SU-DHL-6 (cell line): Measurements from ENCODE around the gene ACAP3.

Experiments used
- H2AFZ ChIP-seq: fragments of 200-600 bp; sonication (generic); 2 replicates; pipeline ENCODE4 v1.6.1; 2014; ENCODE audit warnings: low read depth, mild to moderate bottlenecking, moderate library complexity, mixed read lengths, antibody characterized with exemption, low read length; ENCODE audit not compliant: severe bottlenecking
- H3F3A ChIP-seq: fragments of 200-600 bp; shearing (Covaris generic); 2 replicates; pipeline ENCODE4 v1.6.0; 2016; ENCODE audit warnings: antibody characterized with exemption, mild to moderate bottlenecking; ENCODE audit not compliant: insufficient read depth
- H3K27ac ChIP-seq: fragments of 200-600 bp; sonication (generic); 2 replicates; pipeline ENCODE4 v1.5.1; 2016; ENCODE audit warnings: low read depth, mild to moderate bottlenecking, low read length, moderate library complexity, mixed read lengths
- H3K27me3 ChIP-seq: fragments of 200-600 bp; sonication (generic), shearing (Covaris generic); 2 replicates; pipeline ENCODE4 v1.6.0; 2014; ENCODE audit warnings: mild to moderate bottlenecking, low read length
- H3K36me3 ChIP-seq: fragments of 200-600 bp; sonication (generic); 2 replicates; pipeline ENCODE4 v1.6.1; 2014; ENCODE audit warnings: mild to moderate bottlenecking, low read length, mixed read lengths
- H3K4me2 ChIP-seq: fragments of 300-600, 200-600 bp; shearing (Covaris generic), sonication (generic); 2 replicates; pipeline ENCODE4 v1.6.0; 2014; ENCODE audit warnings: low read length, low read depth, mild to moderate bottlenecking; ENCODE audit not compliant: poor library complexity, severe bottlenecking
- H3K4me3 ChIP-seq: fragments of 200-600 bp; sonication (generic); 2 replicates; pipeline ENCODE4 v1.5.1; 2014; ENCODE audit warnings: antibody characterized with exemption, low read length, mild to moderate bottlenecking, mixed read lengths; ENCODE audit not compliant: insufficient read depth, poor library complexity, severe bottlenecking
- H3K79me2 ChIP-seq: fragments of 200-600 bp; sonication (generic); 2 replicates; pipeline ENCODE4 v1.6.1; 2014; ENCODE audit warnings: mild to moderate bottlenecking, low read length, moderate library complexity; ENCODE audit not compliant: insufficient read depth
- H3K9ac ChIP-seq: fragments of 200-600 bp; sonication (generic); 2 replicates; pipeline ENCODE4 v1.7.0; 2014; ENCODE audit warnings: mild to moderate bottlenecking, low read length
- H3K9me2 ChIP-seq: fragments of 200-600 bp; sonication (generic); replicated peaks from 2 replicates; pipeline ENCODE4 v1.6.1; 2014; ENCODE audit warnings: low read length; ENCODE audit not compliant: insufficient read depth
- H3K9me3 ChIP-seq: fragments of 200-600 bp; sonication (generic); 2 replicates; pipeline ENCODE4 v1.6.1; 2014; ENCODE audit warnings: low read length, mixed read lengths; ENCODE audit not compliant: insufficient read depth
- H4K20me1 ChIP-seq: fragments of 200-600 bp; sonication (generic); 2 replicates; pipeline ENCODE4 v1.6.1; 2014; ENCODE audit warnings: low read depth, mild to moderate bottlenecking, antibody characterized with exemption, low read length, moderate library complexity, mixed read lengths
- EZH2phosphoT487 ChIP-seq: fragments of 200-600 bp; sonication (generic), shearing (Covaris generic); conservative IDR thresholded peaks from 2 replicates; pipeline ENCODE4 v1.6.1; 2018; ENCODE audit warnings: mild to moderate bottlenecking, antibody characterized with exemption, low read length, moderate library complexity, mixed read lengths
- TF ChIP-seq, protein P1 (sequence below): fragments of 200-600 bp; sonication (generic); IDR thresholded peaks from one replicate; pipeline ENCODE4 v1.5.1; 2017; ENCODE audit warnings: antibody characterized with exemption, mild to moderate bottlenecking, low read length, moderate library complexity; ENCODE audit not compliant: insufficient read depth, poor library complexity, severe bottlenecking

Gene ACAP3

DNA sequence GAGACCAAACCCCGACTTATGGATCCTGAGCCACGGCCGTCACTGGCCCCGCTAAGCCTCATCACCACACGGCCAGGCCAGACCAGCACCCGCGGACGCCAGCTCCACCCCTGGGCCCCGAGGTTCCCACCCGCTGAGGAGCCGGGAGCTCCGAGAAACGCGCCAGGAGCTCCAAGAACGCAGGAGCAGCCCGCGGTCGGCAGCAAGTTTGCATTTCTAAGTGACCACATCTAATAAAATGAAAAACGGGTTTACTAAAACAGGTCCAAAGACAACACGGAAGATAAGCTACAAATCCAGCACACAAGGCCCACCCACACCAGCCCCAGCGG, 53.1 kb downstream of the ACAP3 start:
- Histone ChIP-seq H3K9me2 (no peaks in the 10 kb centered on the region), H3F3A (no peaks in the 10 kb centered on the region), H3K27ac (no peak overlapping the region), H3K4me2 (no peak overlapping the region), H4K20me1 (no peaks in the 10 kb centered on the region), H3K79me2 (no peaks in the 10 kb centered on the region; the same call in 1 of the 2 replicates), H3K4me3 (no peak overlapping the region), H2AFZ (no peak overlapping the region), H3K9ac (no peak overlapping the region), H3K9me3 (no peaks in the 10 kb centered on the region), H3K27me3 (no peaks in the 10 kb centered on the region), H3K36me3 (no peaks in the 10 kb centered on the region)
- TF ChIP-seq EZH2phosphoT487, result no peak
- TF ChIP-seq, protein P1, sequence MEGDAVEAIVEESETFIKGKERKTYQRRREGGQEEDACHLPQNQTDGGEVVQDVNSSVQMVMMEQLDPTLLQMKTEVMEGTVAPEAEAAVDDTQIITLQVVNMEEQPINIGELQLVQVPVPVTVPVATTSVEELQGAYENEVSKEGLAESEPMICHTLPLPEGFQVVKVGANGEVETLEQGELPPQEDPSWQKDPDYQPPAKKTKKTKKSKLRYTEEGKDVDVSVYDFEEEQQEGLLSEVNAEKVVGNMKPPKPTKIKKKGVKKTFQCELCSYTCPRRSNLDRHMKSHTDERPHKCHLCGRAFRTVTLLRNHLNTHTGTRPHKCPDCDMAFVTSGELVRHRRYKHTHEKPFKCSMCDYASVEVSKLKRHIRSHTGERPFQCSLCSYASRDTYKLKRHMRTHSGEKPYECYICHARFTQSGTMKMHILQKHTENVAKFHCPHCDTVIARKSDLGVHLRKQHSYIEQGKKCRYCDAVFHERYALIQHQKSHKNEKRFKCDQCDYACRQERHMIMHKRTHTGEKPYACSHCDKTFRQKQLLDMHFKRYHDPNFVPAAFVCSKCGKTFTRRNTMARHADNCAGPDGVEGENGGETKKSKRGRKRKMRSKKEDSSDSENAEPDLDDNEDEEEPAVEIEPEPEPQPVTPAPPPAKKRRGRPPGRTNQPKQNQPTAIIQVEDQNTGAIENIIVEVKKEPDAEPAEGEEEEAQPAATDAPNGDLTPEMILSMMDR, result no peak

DNA sequence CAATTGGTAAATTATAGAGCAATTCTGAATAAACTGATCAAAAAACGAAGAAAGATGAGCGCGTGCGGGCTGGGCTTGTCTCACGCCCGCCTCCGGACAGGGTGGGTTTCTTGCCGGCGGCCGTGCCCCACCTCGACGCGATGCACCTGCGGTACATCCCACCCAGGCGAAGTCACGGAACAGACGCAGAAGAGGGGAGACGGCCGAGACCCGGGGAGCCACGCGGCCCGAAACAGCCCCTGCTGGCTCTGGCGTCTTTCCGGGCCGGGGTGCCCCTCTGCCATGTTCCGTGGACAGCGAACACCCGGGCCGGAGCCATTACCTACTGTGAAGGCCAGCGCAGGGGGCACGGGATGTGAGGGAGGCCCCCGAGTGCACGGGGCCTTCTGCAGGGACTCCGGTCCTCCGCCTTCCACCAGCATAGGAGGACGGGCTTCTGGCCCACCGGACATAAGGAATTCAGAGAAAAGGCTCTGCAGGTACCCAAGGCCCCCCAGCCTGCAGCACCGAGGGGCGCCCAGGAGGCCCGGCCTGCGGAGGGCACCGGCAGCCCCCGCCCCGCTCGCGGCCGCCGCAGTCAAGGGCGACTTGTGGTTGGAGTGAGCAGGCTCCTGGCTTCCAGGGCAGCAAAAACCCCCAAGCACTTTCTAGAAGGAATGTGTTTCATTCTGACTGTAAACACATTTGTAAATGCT, 53.6 kb downstream of the ACAP3 start:
- Histone ChIP-seq H4K20me1 (no peaks in the 10 kb centered on the region), H3K9ac (no peak overlapping the region), H3K27ac (no peak overlapping the region), H3K79me2 (no peaks in the 10 kb centered on the region; the same call in 1 of the 2 replicates), H2AFZ (no peak overlapping the region), H3K27me3 (no peaks in the 10 kb centered on the region), H3K4me3 (no peak overlapping the region), H3K4me2 (no peak overlapping the region), H3K9me3 (no peaks in the 10 kb centered on the region), H3F3A (no peaks in the 10 kb centered on the region), H3K36me3 (no peaks in the 10 kb centered on the region), H3K9me2 (no peaks in the 10 kb centered on the region)
- TF ChIP-seq, protein P1, result no peak
- TF ChIP-seq EZH2phosphoT487, result no peak

DNA sequence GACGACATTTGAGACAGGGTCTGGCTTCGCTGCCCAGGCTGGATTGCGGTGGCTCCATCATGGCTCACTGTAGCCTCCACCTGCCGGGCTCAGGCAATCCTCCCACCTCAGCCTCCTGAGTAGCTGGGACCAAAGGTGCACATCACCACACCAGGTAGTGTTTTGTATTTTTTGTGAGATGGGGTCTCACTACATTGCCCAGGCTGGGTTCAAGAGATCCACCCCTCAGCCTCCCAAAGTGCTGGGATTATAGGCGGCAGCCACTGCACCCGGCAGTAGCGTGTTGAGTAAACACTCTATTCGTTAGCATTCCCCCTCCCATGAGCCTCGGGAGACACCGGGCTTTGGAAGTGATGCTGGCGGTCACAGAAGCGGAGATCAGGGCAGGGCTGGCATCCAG, 54.4 kb downstream of the ACAP3 start:
- Histone ChIP-seq H3K9me2 (no peaks in the 10 kb centered on the region), H3F3A (no peaks in the 10 kb centered on the region), H3K36me3 (no peaks in the 10 kb centered on the region), H3K27ac (no peak overlapping the region), H3K27me3 (no peaks in the 10 kb centered on the region), H3K4me3 (no peak overlapping the region), H2AFZ (no peak overlapping the region), H3K79me2 (no peaks in the 10 kb centered on the region), H3K9ac (no peak overlapping the region), H4K20me1 (no peaks in the 10 kb centered on the region), H3K4me2 (no peak overlapping the region), H3K9me3 (no peaks in the 10 kb centered on the region)
- TF ChIP-seq EZH2phosphoT487, result no peak
- TF ChIP-seq, protein P1, result no peak
